Lower lobe of right lung (tissue), 2 donors: ENCODE data around the gene P4HB. TPM values are rescaled to one million over a fixed set of nuclear protein-coding genes. Genes with fewer than 3 reads are reported as not detected.
A peak's percentile ranks its signal among the peaks of the same experiment; 100 is the strongest.

Source experiments
- ATAC-seq, 2 donors: fragments of 200-7000 bp; cut with Tn5 transposase; one replicate each; pipeline ENCODE4 v1.9.1; 2020 to 2022; ENCODE audit warnings: mild to moderate bottlenecking in 2 of 2, moderate library complexity in 2 of 2
- DNase-seq: peaks from one replicate; pipeline ENCODE4 v3.0.0-alpha.2; 2020
- H3K27ac ChIP-seq: fragments of 200-600 bp; one replicate; pipeline ENCODE4 v1.8.0; 2022
- H3K27me3 ChIP-seq: fragments of 200-600 bp; one replicate; pipeline ENCODE4 v1.8.0; 2022; ENCODE audit warnings: low read depth
- H3K36me3 ChIP-seq: fragments of 200-600 bp; one replicate; pipeline ENCODE4 v1.8.0; 2022; ENCODE audit warnings: mild to moderate bottlenecking
- H3K4me1 ChIP-seq: fragments of 200-600 bp; one replicate; pipeline ENCODE4 v1.8.0; 2022
- H3K4me3 ChIP-seq: fragments of 200-600 bp; one replicate; pipeline ENCODE4 v1.8.0; 2022; ENCODE audit warnings: mild to moderate bottlenecking
- H3K9me3 ChIP-seq: fragments of 200-600 bp; one replicate; pipeline ENCODE4 v1.8.0; 2022
- CTCF ChIP-seq: fragments of 200-600 bp; IDR thresholded peaks from one replicate; pipeline ENCODE4 v1.8.0; 2022; ENCODE audit warnings: antibody characterized with exemption, mild to moderate bottlenecking
- intact Hi-C: fragments of 100-400 bp; cut with DNase I; formaldehyde crosslinking; loops from one replicate; pipeline ENCODE4 v1.11.0; 2022
- total RNA-seq: library from RNA; stranded (reverse); fragmentation: NEBNext Ultra II Directional; extraction: Animal tissue kit (Norgen Biotek cat#: 25700); gene quantifications from one replicate; pipeline ENCODE4 v1.2.1, GENCODE V29; 2021
- donor health status: DM: no; HTN: yes; CAD: no; lungs with severe emphysema.

Gene P4HB
- total RNA-seq, 1 donor from 2014 or later, result 432 TPM

DNA sequence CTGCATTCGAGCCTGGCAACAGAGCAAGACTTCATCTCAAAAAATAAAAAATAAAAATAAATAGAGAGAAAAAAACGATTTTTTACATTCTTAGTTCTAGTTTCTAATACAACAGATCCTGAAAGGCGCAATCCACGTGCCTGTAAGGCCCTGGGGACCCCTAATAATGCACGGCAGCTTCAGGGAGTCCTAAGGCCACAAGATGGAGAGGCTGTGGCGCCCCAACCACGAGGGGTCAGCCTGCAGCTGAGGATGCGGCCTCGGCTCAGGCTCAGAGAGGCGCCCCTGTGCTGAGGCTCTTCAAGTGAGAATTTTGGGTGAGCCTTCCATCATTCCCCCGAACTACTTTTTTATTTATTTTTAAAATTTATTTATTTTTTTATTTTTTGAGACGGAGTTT is 10.9 kb downstream of the P4HB start:
- no peaks in the 10 kb centered on the region for H3K9me3 ChIP-seq
- H3K27me3 ChIP-seq, result no peaks in the 10 kb centered on the region
- H3K27ac ChIP-seq, result no peak overlapping the region
- H3K4me3 ChIP-seq, result no peak overlapping the region
- TF ChIP-seq CTCF, result no peak
- ATAC-seq (no peak), DNase-seq (no peak)
- intact Hi-C loops, result no loop called here
- peaks cover 99% of the 10 kb centered on the region for H3K36me3 ChIP-seq
- no peaks in the 10 kb centered on the region for H3K4me1 ChIP-seq

- Histone ChIP-seq H3K36me3 (peaks cover 97% of the 10 kb centered on the region), H3K4me1 (no peaks in the 10 kb centered on the region), H3K9me3 (no peaks in the 10 kb centered on the region), H3K27ac (no peak overlapping the region), H3K4me3 (no peak overlapping the region), H3K27me3 (no peaks in the 10 kb centered on the region)
- no peak for TF ChIP-seq CTCF
- DNase-seq (no peak), ATAC-seq (peak in 1 of 2 donors; percentile 61)
- intact Hi-C loops, result no loop called here
Measured at GRCh38 chr17:81846743-81847689, 13.3 kb downstream of the P4HB start.

GRCh38 chr17:81845881-81846742 is 14.2 kb downstream of the P4HB start:
- H3K27me3 ChIP-seq, result no peaks in the 10 kb centered on the region
- intact Hi-C loops, result no loop called here
- no peaks in the 10 kb centered on the region for H3K4me1 ChIP-seq
- H3K4me3 ChIP-seq, result no peak overlapping the region
- DNase-seq, result no peak
- peaks cover 88% of the 10 kb centered on the region for H3K36me3 ChIP-seq
- no peak overlapping the region for H3K27ac ChIP-seq
- no peaks in the 10 kb centered on the region for H3K9me3 ChIP-seq
- TF ChIP-seq CTCF, result no peak
- no peak for ATAC-seq

DNA sequence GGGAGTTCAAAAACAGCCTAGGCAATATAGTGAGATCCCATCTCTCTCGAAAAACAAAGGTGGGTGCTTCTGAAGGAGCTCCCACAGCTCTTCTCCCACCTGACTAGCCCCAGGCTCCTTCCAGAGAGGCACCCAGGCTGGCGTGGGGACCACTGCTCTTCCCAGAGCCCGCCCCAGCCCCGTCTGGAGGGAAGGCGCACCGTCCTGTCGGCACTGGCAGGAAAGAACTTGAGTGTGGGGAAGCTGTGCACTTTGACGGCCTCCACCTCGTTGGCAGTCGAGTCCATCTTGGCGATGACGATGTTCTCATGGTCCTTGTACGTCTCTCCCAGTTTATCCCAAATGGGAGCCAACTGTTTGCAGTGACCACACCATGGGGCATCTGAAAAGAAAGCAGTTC is 15.0 kb downstream of the P4HB start:
- TF ChIP-seq CTCF, result no peak
- intact Hi-C loops, result no loop called here
- Histone ChIP-seq H3K4me3 (no peak overlapping the region), H3K9me3 (no peaks in the 10 kb centered on the region), H3K27ac (no peak overlapping the region), H3K36me3 (peaks cover 81% of the 10 kb centered on the region), H3K4me1 (no peaks in the 10 kb centered on the region), H3K27me3 (no peaks in the 10 kb centered on the region)
- ATAC-seq, result no peak
- no peak for DNase-seq

- intact Hi-C loops, result no loop called here
- Histone ChIP-seq H3K36me3 (peaks cover 77% of the 10 kb centered on the region), H3K27me3 (no peaks in the 10 kb centered on the region), H3K4me1 (no peaks in the 10 kb centered on the region), H3K27ac (no peak overlapping the region), H3K9me3 (no peaks in the 10 kb centered on the region), H3K4me3 (no peak overlapping the region)
- ATAC-seq (no peak), DNase-seq (no peak)
- TF ChIP-seq CTCF, result no peak
Measured at GRCh38 chr17:81844887-81845286, 15.4 kb downstream of the P4HB start.
